OCI-LY1 (cell line): ENCODE results near the gene RNF44.

ENCODE experiments used
- H2AFZ ChIP-seq: fragments of 200-600 bp; sonication (generic), shearing (Covaris generic); 2 replicates; pipeline ENCODE4 v1.6.0; 2014; ENCODE audit warnings: antibody characterized with exemption, mild to moderate bottlenecking, low read length
- H3F3A ChIP-seq: fragments of 200-600 bp; sonication (generic), shearing (Covaris generic); 2 replicates; pipeline ENCODE4 v1.6.0; 2014; ENCODE audit warnings: mild to moderate bottlenecking, antibody characterized with exemption, low read length, moderate library complexity; ENCODE audit not compliant: insufficient read depth
- H3K27ac ChIP-seq: fragments of 200-600 bp; sonication (generic); 2 replicates; pipeline ENCODE4 v1.5.1; 2014; ENCODE audit warnings: low read length, mixed run types, mild to moderate bottlenecking, low read depth; ENCODE audit not compliant: poor library complexity, severe bottlenecking
- H3K27me3 ChIP-seq: fragments of 200-600 bp; sonication (generic); 2 replicates; pipeline ENCODE4 v1.6.0; 2014; ENCODE audit warnings: antibody characterized with exemption, mild to moderate bottlenecking, low read length, moderate library complexity; ENCODE audit not compliant: insufficient read depth
- H3K36me3 ChIP-seq: fragments of 200-600 bp; sonication (generic); 2 replicates; pipeline ENCODE4 v1.6.1; 2014; ENCODE audit warnings: mild to moderate bottlenecking, antibody characterized with exemption, low read length, moderate library complexity, mixed read lengths; ENCODE audit not compliant: insufficient read depth
- H3K4me1 ChIP-seq: fragments of 200-600 bp; sonication (generic); 2 replicates; pipeline ENCODE4 v1.5.1; 2014; ENCODE audit warnings: mild to moderate bottlenecking, low read length, moderate library complexity; ENCODE audit not compliant: insufficient read depth, severe bottlenecking
- H3K4me2 ChIP-seq: fragments of 200-600 bp; sonication (generic), shearing (Covaris generic); 2 replicates; pipeline ENCODE4 v1.6.1; 2014; ENCODE audit warnings: low read length
- H3K4me3 ChIP-seq: fragments of 200-600 bp; sonication (generic); 2 replicates; pipeline ENCODE4 v1.5.1; 2014; ENCODE audit warnings: low read length, low read depth, mild to moderate bottlenecking, mixed read lengths; ENCODE audit not compliant: poor library complexity, severe bottlenecking
- H3K79me2 ChIP-seq: fragments of 200-600 bp; shearing (Covaris generic); 2 replicates; pipeline ENCODE4 v1.6.1; 2016; ENCODE audit warnings: mixed run types, low read length, mixed read lengths; ENCODE audit not compliant: insufficient read depth
- H3K9ac ChIP-seq: fragments of 200-600 bp; sonication (generic), shearing (Covaris generic); 2 replicates; pipeline ENCODE4 v1.6.1; 2014; ENCODE audit warnings: mild to moderate bottlenecking, low read length, mixed read lengths
- H3K9me2 ChIP-seq: fragments of 200-600 bp; sonication (generic), shearing (Covaris generic); 2 replicates; pipeline ENCODE4 v1.6.1; 2014; ENCODE audit warnings: low read depth, mild to moderate bottlenecking, low read length, mixed read lengths
- H3K9me3 ChIP-seq: fragments of 200-600 bp; shearing (Covaris generic); 2 replicates; pipeline ENCODE4 v1.6.1; 2014; ENCODE audit warnings: low read length, mixed read lengths
- H4K20me1 ChIP-seq: fragments of 200-600 bp; sonication (generic), shearing (Covaris generic); 2 replicates; pipeline ENCODE4 v1.6.0; 2016; ENCODE audit warnings: mild to moderate bottlenecking, low read length; ENCODE audit not compliant: insufficient read depth
- CTCF ChIP-seq: fragments of 200-600 bp; sonication (generic), shearing (Covaris generic); IDR thresholded peaks from 2 replicates; pipeline ENCODE4 v1.5.1; 2017; ENCODE audit warnings: mild to moderate bottlenecking, antibody characterized with exemption, low read length, moderate library complexity, mixed read lengths
- EZH2 ChIP-seq: fragments of 200-600 bp; sonication (generic), shearing (Covaris generic); IDR thresholded peaks from 2 replicates; pipeline ENCODE4 v1.8.0; 2017; ENCODE audit warnings: borderline replicate concordance, mixed run types, mild to moderate bottlenecking, antibody characterized with exemption, low read length, moderate library complexity, mixed read lengths

The RNF44 gene

GRCh38 chr5:176565760-176566288 is 28.6 kb upstream of the RNF44 start:
- Histone ChIP-seq H3K4me3 (no peak overlapping the region), H4K20me1 (no peaks in the 10 kb centered on the region), H2AFZ (no peak overlapping the region), H3K36me3 (no peaks in the 10 kb centered on the region), H3K4me2 (no peak overlapping the region), H3K79me2 (no peaks in the 10 kb centered on the region), H3K9ac (no peak overlapping the region), H3K4me1 (no peaks in the 10 kb centered on the region), H3K27ac (no peak overlapping the region), H3K9me3 (0 out of 2 replicates have a peak, but pooled peaks cover 3% of the 10 kb centered on the region), H3K27me3 (peaks cover 6% of the 10 kb centered on the region; the same call in 1 of the 2 replicates), H3K9me2 (no peaks in the 10 kb centered on the region), H3F3A (no peaks in the 10 kb centered on the region)
- TF ChIP-seq EZH2 (no peak), CTCF (no peak)

- Histone ChIP-seq H3K9me2 (no peaks in the 10 kb centered on the region), H4K20me1 (no peaks in the 10 kb centered on the region), H3K27me3 (peaks cover 6% of the 10 kb centered on the region; the same call in 1 of the 2 replicates), H3K4me2 (no peak overlapping the region), H3K4me3 (no peak overlapping the region), H3K9me3 (0 out of 2 replicates have a peak, but pooled peaks cover 3% of the 10 kb centered on the region), H3F3A (no peaks in the 10 kb centered on the region), H3K9ac (no peak overlapping the region), H3K27ac (no peak overlapping the region), H3K36me3 (no peaks in the 10 kb centered on the region), H2AFZ (no peak overlapping the region), H3K79me2 (no peaks in the 10 kb centered on the region), H3K4me1 (no peaks in the 10 kb centered on the region)
- TF ChIP-seq EZH2 (no peak), CTCF (no peak)
Observed at GRCh38 chr5:176564002-176564401, 26.8 kb upstream of the RNF44 start.

GRCh38 chr5:176562189-176562588 is 25.0 kb upstream of the RNF44 start:
- Histone ChIP-seq H3K9me2 (no peaks in the 10 kb centered on the region), H3F3A (no peaks in the 10 kb centered on the region), H3K4me1 (no peaks in the 10 kb centered on the region), H3K36me3 (no peaks in the 10 kb centered on the region), H3K9me3 (0 out of 2 replicates have a peak, but pooled peaks cover 3% of the 10 kb centered on the region), H4K20me1 (no peaks in the 10 kb centered on the region), H3K79me2 (no peaks in the 10 kb centered on the region), H2AFZ (no peak overlapping the region), H3K4me3 (no peak overlapping the region), H3K4me2 (no peak overlapping the region), H3K27ac (no peak overlapping the region), H3K27me3 (peaks cover 6% of the 10 kb centered on the region; the same call in 1 of the 2 replicates), H3K9ac (no peak overlapping the region)
- TF ChIP-seq CTCF (no peak), EZH2 (no peak)
